HG02884 (cell line): ENCODE measurements around the gene PKDREJ.
"Not testable (repeated sequence)": the region's sequence is repeated elsewhere in the genome, so short reads cannot be mapped to it uniquely, and the experiment has no call there.

Experiments
- ATAC-seq: cut with Tn5 transposase; IDR thresholded peaks from one replicate; pipeline ENCODE4 v1.9.1; 2021; ENCODE audit warnings: mild to moderate bottlenecking, moderate library complexity; ENCODE audit not compliant: unreplicated experiment

PKDREJ gene, protein sequence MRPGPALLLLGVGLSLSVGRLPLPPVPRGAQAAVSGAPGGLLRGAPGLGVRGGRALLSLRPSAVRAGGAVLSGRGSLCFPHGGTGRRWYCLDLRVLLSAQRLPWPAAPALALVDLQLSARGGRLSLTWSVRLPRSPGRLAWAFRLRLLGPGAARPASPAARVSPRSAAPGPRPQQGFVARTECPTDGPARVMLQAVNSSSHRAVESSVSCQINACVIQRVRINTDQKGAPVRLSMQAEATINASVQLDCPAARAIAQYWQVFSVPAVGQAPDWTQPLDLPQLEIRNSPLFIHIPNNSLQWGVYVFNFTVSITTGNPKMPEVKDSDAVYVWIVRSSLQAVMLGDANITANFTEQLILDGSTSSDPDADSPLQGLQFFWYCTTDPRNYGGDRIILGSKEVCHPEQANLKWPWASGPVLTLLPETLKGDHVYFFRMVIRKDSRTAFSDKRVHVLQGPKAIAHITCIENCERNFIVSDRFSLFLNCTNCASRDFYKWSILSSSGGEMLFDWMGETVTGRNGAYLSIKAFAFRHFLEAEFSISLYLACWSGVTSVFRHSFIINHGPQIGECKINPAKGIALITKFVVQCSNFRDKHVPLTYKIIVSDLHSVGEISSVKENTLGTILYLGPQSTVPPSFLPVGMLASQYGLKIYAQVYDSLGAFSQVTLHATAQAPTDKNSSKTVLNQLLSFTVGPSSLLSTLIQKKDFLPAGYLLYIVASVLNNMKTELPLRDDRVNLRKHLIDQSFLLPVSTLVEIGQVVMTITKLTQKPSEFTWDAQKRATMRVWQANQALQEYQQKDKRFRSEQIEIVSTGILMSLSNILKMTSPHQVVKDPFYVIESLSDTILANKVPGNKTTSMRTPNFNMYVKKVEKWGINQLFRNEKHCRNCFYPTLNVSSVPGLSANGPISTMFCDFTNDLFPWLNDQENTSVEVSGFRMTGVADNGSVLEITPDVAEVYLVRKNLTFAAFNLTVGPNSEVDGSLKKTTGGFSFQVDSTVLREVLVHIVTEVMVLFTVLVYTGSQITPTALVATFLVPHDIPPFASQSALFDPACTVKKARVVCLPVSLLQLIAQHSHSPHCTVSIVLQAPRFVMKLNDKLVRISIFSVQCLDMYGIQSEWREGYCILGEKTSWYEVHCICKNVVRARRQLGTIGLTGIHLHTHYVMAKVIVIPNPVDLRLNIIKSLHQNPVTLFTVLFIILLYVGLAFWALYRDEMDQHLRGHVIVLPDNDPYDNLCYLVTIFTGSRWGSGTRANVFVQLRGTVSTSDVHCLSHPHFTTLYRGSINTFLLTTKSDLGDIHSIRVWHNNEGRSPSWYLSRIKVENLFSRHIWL (N-terminal part only)

DNA sequence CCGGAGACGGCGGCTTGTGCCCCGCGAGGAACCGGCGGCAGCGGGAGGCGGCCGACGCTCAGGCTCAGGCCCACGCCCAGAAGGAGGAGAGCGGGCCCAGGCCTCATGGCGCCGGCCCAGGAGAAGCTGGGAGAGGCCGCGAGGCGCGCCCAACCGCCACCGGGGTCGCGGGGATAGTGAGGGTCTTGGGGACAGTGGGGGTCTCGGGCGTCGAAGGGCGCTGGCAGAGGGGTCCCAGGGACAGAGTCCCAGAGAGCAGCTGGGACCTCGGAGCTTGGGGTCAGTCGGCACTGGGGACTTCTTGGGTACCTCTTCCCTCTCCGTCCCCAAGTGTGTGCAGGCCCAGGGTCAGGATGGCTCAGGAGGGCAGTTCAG lies at the start of gene PKDREJ:
Gene PKDREJ (minus strand): TSS at position 128 of the 375 bp plus-strand sequence. CDS start 21 bp downstream, at position 107.
- no peak for ATAC-seq

- not testable (repeated sequence) for ATAC-seq
Measured at GRCh38 chr22:46312848-46313247, 49.7 kb upstream of the PKDREJ start.

DNA sequence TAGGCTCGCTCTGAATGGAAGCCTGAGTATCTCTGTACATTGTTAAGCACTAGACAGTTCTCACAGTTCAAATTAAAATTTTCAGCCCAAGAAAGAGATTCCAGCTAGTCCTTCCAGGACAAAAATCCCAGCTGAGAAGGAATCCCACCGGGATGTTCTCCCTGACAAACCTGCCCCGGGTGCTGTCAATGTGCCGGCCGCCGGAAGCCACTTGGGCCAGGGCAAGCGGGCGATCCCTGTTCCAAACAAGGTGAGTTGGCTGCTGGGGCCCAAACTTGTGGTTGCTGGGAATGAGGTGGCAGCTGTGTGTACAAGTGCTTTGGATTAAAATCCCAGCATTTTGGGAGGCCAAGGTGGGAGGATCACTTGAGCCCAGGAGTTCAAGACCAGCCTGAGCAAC lies 48.9 kb upstream of the PKDREJ start:
- ATAC-seq: no peak

GRCh38 chr22:46309526-46310085 lies 46.5 kb upstream of the PKDREJ start:
- no peak for ATAC-seq

GRCh38 chr22:46308283-46308988 lies 45.3 kb upstream of the PKDREJ start:
- ATAC-seq: no peak

- no peak for ATAC-seq
Measured at GRCh38 chr22:46303347-46303965, 40.3 kb upstream of the PKDREJ start.

DNA sequence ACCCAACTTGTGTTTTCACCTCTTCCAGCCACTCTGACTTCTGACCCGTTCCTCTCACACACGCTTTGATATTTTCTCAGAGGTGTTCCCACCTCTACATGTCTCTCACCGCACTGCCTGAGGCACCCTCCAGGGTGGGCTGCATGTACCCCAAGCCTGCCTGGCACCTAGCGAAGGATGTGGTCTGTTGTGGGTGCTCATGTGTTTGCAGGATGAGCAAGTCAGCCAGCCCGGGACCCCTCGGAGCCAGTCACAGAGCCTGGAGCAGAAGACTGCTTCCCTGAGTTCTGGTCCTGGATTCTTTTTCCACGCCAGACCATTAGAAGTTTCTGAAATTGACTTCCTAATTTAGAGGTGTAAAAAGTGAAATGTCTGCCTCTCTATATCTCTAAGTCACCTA lies 37.3 kb upstream of the PKDREJ start:
- ATAC-seq: no peak

- no peak for ATAC-seq
Measured at GRCh38 chr22:46299101-46299500, 36.0 kb upstream of the PKDREJ start.

DNA sequence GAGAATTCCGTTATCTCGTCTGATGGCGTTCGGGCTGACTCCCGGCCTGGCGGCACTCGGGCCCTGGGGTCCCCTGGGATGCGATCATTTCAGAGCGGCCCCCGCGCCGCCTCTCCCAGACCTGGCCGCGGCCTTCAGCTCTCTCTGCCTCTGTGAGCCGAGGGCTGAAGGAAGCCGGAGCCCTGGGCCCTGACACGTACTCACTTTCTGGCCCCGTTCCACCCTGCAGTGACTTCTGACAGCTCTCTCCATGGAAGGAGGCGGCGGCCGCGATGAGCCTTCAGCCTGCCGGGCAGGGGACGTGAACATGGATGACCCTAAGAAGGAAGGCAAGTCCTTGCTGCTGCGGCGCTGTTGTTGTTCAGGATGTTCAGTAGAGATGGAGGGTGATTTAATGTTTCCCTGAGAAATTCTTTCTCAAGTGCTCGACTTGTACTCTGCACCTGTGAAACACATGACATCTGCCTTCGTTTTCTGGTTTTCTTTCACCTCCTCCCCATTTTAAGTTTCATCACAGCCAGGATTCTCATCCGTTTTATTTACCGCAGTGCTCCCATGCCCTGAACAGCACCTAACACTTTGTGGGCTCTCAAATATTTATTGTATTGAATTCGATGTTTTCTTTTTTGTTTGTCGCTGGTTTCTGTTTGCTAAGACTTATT lies 34.1 kb upstream of the PKDREJ start:
- ATAC-seq: peak; percentile 12

- peak; percentile 87 for ATAC-seq
Measured at GRCh38 chr22:46296257-46297150, 33.4 kb upstream of the PKDREJ start, which contains the start of gene GTSE1. Gene GTSE1 (plus strand): TSS chr22:46296870. CDS start chr22:46297401, 531 bp downstream.

GRCh38 chr22:46295277-46295971 lies 32.3 kb upstream of the PKDREJ start:
- no peak for ATAC-seq

GRCh38 chr22:46294784-46295183 lies 31.6 kb upstream of the PKDREJ start:
- no peak for ATAC-seq

DNA sequence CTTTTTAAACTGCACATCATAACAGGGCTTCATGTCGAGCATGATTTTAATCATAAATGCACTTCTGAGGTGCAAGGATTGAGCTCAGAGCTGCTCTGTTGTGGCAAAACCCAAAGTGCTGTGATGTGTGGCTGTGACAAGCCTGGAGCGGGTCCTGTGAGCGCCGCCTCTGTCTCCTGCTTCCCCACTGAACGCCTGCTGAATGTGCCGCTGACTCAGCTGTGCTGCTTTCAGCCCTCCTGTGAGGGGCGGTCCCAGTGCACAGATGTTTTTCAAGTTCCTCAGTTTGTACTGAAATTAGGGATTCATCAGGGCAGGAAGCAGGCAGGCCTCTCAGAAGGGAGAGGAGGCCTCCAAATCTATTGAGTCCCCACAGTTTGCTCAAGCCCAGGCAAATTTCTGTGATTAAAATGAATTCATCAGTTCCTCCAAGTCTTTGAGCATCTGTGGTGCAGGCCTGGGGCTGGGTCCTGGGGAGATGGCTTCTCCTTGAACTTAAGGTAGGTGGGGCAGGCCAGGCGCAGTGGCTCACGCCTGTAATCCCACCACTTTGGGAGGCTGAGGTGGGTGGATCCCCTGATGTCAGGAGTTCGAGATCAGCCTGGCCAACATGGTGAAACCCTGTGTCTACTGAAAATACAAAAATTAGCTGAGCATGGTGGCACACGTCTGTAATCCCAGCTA lies 30.6 kb upstream of the PKDREJ start:
- ATAC-seq: no peak

DNA sequence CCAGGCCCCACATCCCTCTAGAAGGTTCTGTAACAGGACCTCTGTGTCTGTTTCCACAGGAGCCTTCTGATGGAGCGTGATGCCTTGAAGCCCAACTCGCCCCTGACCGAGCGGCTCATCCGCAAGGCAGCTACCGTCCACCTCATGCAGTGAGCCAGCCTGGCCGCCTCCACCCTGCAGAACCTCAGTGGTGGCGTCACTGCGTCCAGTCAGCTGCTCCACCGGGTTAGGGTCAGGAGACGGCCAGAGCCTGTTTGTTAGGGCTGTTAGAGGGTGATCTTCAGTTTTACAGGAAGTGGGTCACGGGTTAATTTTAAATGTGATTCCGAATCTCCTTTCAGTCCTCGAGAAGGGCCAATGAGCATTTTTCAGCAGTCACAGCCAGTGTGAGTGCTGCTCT lies 29.6 kb upstream of the PKDREJ start:
- ATAC-seq: no peak

DNA sequence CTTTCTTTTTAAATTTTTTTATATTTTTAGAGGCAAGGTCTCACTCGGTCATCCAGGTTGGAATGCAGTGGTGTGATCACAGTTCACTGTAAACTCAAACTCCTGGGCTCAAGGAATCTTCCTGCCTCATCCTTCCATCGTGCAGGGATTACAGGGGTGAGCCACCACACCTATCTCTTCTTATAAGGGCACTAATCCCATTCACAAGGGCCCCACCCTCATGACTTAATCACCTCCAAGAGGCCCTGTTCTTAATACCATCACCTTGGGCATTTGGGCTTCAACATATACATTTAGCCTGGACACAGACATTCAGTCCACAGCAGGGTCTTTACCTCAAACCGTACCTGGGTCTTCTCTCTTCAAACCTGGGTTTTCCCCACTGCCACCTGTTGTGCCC lies 29.0 kb upstream of the PKDREJ start:
- ATAC-seq: no peak

DNA sequence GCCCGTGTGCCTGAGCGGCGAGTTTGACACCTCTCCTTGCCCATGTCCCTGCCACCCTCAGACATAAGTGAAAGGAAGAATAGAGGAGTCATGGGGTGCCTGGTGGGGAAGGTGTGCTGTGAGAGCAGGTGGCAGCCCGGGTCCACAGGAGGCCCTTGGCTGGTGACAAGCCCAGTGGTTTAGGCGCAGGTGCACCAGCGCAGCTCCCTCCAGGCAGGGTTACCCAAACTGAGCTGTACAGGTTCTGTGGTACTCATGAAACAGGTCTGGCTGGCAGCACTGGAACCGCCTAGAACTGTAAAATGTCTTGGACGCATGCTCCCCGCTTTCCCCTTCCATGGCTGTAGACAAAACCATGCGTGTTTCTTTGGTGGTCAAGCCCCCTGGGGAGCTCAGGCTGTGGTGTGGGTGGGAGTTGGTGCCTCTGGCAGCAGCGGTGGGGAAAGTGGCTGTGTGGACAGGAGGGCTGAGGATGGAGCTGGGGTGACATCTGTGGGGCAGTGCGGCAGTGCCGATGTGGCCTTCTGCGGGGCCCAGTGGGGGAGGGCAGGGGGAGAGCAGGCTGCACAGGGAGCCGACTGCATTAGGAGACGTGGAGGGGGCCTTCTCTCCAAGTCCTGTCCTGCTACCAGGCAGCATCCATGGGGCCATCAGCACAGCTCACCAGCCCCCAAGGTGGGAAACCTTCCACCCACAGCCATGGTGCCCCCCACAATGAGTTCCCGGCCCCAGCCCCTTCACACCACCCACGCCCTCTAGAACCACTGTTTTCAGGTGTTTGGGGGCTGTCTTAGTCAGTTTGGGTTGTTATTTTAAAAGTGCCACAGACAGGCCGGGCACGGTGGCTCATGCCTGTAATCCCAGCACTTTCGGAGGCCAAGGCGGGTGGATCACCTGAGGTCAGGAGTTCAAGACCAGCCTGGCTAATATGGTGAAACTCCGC lies 28.0 kb upstream of the PKDREJ start:
- ATAC-seq: no peak
